Activated T-helper 2 cell treated with anti-CD3 and anti-CD28 coated beads, Interferon-gamma antibody, Interleukin-2, Interleukin-4, amounts not matched to agents 10 μg/mL and 5 μg/mL and 100 μg/mL, durations not matched to agents 14 hours and 24 hours and 36 hours (primary cell): ENCODE results near the gene TRAF3. TPM values are rescaled to one million over a fixed set of nuclear protein-coding genes. Genes with fewer than 3 reads are reported as not detected.

Experiments
- DNase-seq: peaks from one replicate; pipeline ENCODE4 v3.0.0; 2021; ENCODE audit warnings: low spot score
- H3K27ac Mint-ChIP-seq: one replicate; pipeline ENCODE4 v1.8.0; 2021; ENCODE audit warnings: mixed read lengths
- H3K27me3 Mint-ChIP-seq: one replicate; pipeline ENCODE4 v1.8.0; 2021; ENCODE audit warnings: low read depth, mixed read lengths
- H3K36me3 Mint-ChIP-seq: one replicate; pipeline ENCODE4 v1.8.0; 2021; ENCODE audit warnings: low read depth, mixed read lengths
- H3K4me1 Mint-ChIP-seq: one replicate; pipeline ENCODE4 v1.8.0; 2021; ENCODE audit warnings: low read depth, mixed read lengths
- H3K4me3 Mint-ChIP-seq: one replicate; pipeline ENCODE4 v1.8.0; 2021; ENCODE audit warnings: low read depth, mild to moderate bottlenecking, moderate library complexity, mixed read lengths
- H3K9me3 Mint-ChIP-seq: one replicate; pipeline ENCODE4 v1.8.0; 2021; ENCODE audit warnings: mixed read lengths
- intact Hi-C: fragments of 100-400 bp; cut with micrococcal nuclease; formaldehyde crosslinking; loops from one replicate; pipeline ENCODE4 v1.15.1; 2023
- total RNA-seq: library from RNA; stranded (reverse); gene quantifications from 2 replicates; pipeline ENCODE4 v1.2.3, GENCODE V29; 2022

TRAF3 gene
- total RNA-seq, 1 donor from 2014 or later: 67.8 TPM

GRCh38 chr14:102942069-102942468 lies 164.8 kb downstream of the TRAF3 start:
- Mint-ChIP-seq H3K36me3 (no peaks in the 10 kb centered on the region), H3K4me1 (peaks cover 3% of the 10 kb centered on the region), H3K27me3 (no peaks in the 10 kb centered on the region), H3K9me3 (no peaks in the 10 kb centered on the region), H3K27ac (no peak overlapping the region), H3K4me3 (no peak overlapping the region)
- intact Hi-C loops: no loop called here
- no peak for DNase-seq

GRCh38 chr14:102943454-102943853 lies 166.2 kb downstream of the TRAF3 start:
- H3K36me3 Mint-ChIP-seq: no peaks in the 10 kb centered on the region
- no peak overlapping the region for H3K27ac Mint-ChIP-seq
- no peaks in the 10 kb centered on the region for H3K9me3 Mint-ChIP-seq
- intact Hi-C loops: no loop called here
- H3K27me3 Mint-ChIP-seq: no peaks in the 10 kb centered on the region
- H3K4me3 Mint-ChIP-seq: no peak overlapping the region
- H3K4me1 Mint-ChIP-seq: peaks cover 5% of the 10 kb centered on the region
- DNase-seq: no peak

DNA sequence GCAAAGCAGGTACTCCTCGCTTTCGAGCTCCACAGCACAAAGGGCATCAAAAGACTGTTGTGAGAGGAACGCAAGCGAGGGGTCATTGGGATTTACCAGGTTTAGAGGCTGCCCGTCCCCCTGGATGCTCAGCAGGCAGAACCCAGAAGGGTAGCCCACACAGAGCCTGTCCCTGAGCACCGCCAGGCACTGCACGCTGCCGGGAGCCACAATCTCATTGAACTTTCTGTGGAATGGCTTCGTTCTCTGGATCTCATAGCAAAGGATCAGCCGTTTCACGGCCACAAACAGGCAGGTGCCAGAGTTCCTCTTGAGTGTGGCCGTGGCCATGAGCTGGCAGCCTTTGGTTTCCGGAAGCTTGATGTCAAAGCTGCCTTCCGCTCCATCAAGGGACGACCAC lies 166.7 kb downstream of the TRAF3 start:
- DNase-seq: no peak
- Mint-ChIP-seq H3K36me3 (no peaks in the 10 kb centered on the region), H3K4me3 (no peak overlapping the region), H3K27ac (no peak overlapping the region), H3K4me1 (peaks cover 9% of the 10 kb centered on the region), H3K9me3 (no peaks in the 10 kb centered on the region), H3K27me3 (no peaks in the 10 kb centered on the region)
- intact Hi-C loops: no loop called here

GRCh38 chr14:102944448-102945330 lies 167.4 kb downstream of the TRAF3 start:
- no peaks in the 10 kb centered on the region for H3K36me3 Mint-ChIP-seq
- no peaks in the 10 kb centered on the region for H3K9me3 Mint-ChIP-seq
- peaks cover 16% of the 10 kb centered on the region for H3K4me1 Mint-ChIP-seq
- no peak for DNase-seq
- H3K27me3 Mint-ChIP-seq: no peaks in the 10 kb centered on the region
- intact Hi-C loops: no loop called here
- H3K27ac Mint-ChIP-seq: no peak overlapping the region
- H3K4me3 Mint-ChIP-seq: no peak overlapping the region

- DNase-seq: no peak
- H3K36me3 Mint-ChIP-seq: no peaks in the 10 kb centered on the region
- H3K27me3 Mint-ChIP-seq: no peaks in the 10 kb centered on the region
- H3K4me1 Mint-ChIP-seq: peaks cover 17% of the 10 kb centered on the region
- H3K4me3 Mint-ChIP-seq: no peak overlapping the region
- H3K9me3 Mint-ChIP-seq: no peaks in the 10 kb centered on the region
- H3K27ac Mint-ChIP-seq: no peak overlapping the region
- intact Hi-C loops: no loop called here
These were observed 168.3 kb downstream of the TRAF3 start for GRCh38 chr14:102945346-102946130.

- H3K36me3 Mint-ChIP-seq: no peaks in the 10 kb centered on the region
- peaks cover 17% of the 10 kb centered on the region for H3K4me1 Mint-ChIP-seq
- no peak for DNase-seq
- H3K27me3 Mint-ChIP-seq: no peaks in the 10 kb centered on the region
- H3K27ac Mint-ChIP-seq: peak overlapping the region; percentile 52
- H3K4me3 Mint-ChIP-seq: no peak overlapping the region
- intact Hi-C loops: no loop called here
- H3K9me3 Mint-ChIP-seq: no peaks in the 10 kb centered on the region
These were observed 170.3 kb downstream of the TRAF3 start for GRCh38 chr14:102947321-102948103.

DNA sequence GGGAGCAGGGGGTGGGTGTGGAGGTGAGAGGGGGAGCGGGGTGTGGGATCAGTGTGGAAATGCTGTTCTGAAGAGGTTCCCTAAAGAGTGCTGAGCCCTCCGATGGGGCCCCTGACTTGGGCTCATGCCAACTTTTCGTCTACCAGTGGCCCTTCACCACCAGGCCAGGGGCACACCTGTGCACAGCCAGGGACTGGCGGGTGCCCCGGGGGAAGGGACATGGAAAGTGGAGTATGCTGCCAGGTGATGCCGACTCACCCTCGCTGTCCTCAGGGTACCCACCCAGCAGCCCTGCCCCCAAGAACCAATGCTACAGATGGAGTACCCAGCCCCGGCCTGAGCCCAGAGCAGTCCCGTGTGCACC lies 171.4 kb downstream of the TRAF3 start:
- peaks cover 17% of the 10 kb centered on the region for H3K4me1 Mint-ChIP-seq
- no peaks in the 10 kb centered on the region for H3K27me3 Mint-ChIP-seq
- H3K36me3 Mint-ChIP-seq: no peaks in the 10 kb centered on the region
- no peak overlapping the region for H3K4me3 Mint-ChIP-seq
- H3K9me3 Mint-ChIP-seq: no peaks in the 10 kb centered on the region
- intact Hi-C loops: no loop called here
- H3K27ac Mint-ChIP-seq: no peak overlapping the region
- DNase-seq: no peak

GRCh38 chr14:102949062-102949800 lies 172.0 kb downstream of the TRAF3 start:
- H3K4me3 Mint-ChIP-seq: no peak overlapping the region
- H3K27ac Mint-ChIP-seq: peak overlapping the region; percentile 48
- intact Hi-C loops: no loop called here
- H3K27me3 Mint-ChIP-seq: no peaks in the 10 kb centered on the region
- no peaks in the 10 kb centered on the region for H3K36me3 Mint-ChIP-seq
- peak; percentile 19 for DNase-seq
- H3K9me3 Mint-ChIP-seq: no peaks in the 10 kb centered on the region
- H3K4me1 Mint-ChIP-seq: peaks cover 17% of the 10 kb centered on the region

GRCh38 chr14:102949801-102950451 lies 172.7 kb downstream of the TRAF3 start:
- intact Hi-C loops: no loop called here
- no peak overlapping the region for H3K4me3 Mint-ChIP-seq
- no peak for DNase-seq

DNA sequence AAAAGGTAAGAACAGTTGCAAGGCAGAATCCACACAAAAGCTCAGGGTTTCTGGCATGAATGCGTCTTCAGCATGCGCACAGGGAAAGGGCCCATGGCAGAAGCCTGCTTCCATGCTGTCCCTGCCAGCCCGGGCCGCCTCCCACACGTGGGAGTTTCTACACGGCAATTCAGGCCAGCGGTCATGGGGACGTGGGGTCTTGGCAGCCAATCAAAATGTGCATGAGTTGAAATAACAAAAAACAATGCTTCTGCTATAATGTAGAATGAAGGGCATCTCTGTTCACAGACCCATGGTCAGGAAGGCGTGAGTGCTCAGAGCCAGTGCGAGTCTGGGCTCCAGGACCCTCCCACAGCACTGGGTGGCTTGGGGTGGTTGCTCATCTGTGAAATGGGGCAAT lies 173.8 kb downstream of the TRAF3 start:
- Mint-ChIP-seq H3K27ac (no peak overlapping the region), H3K4me3 (no peak overlapping the region), H3K9me3 (no peaks in the 10 kb centered on the region), H3K4me1 (peaks cover 17% of the 10 kb centered on the region), H3K27me3 (no peaks in the 10 kb centered on the region), H3K36me3 (no peaks in the 10 kb centered on the region)
- no peak for DNase-seq
- intact Hi-C loops: no loop called here

More at GRCh38 chr14:102949801-102950451, 172.7 kb downstream of the TRAF3 start:
- Mint-ChIP-seq H3K27me3 (no peaks in the 10 kb centered on the region), H3K4me1 (peaks cover 17% of the 10 kb centered on the region), H3K36me3 (no peaks in the 10 kb centered on the region), H3K9me3 (no peaks in the 10 kb centered on the region), H3K27ac (no peak overlapping the region)

GRCh38 chr14:102951799-102952198 lies 174.6 kb downstream of the TRAF3 start:
- Mint-ChIP-seq H3K27ac (no peak overlapping the region), H3K4me3 (no peak overlapping the region), H3K9me3 (no peaks in the 10 kb centered on the region), H3K36me3 (no peaks in the 10 kb centered on the region), H3K27me3 (no peaks in the 10 kb centered on the region), H3K4me1 (peaks cover 14% of the 10 kb centered on the region)
- DNase-seq: no peak
- intact Hi-C loops: no loop called here

GRCh38 chr14:102952276-102952675 lies 175.0 kb downstream of the TRAF3 start:
- intact Hi-C loops: no loop called here
- no peak overlapping the region for H3K4me3 Mint-ChIP-seq
- no peak overlapping the region for H3K27ac Mint-ChIP-seq
- peaks cover 12% of the 10 kb centered on the region for H3K4me1 Mint-ChIP-seq
- no peaks in the 10 kb centered on the region for H3K36me3 Mint-ChIP-seq
- DNase-seq: no peak
- H3K27me3 Mint-ChIP-seq: no peaks in the 10 kb centered on the region
- H3K9me3 Mint-ChIP-seq: no peaks in the 10 kb centered on the region
